GM12878 (cell line): Measurements from ENCODE around the gene FXYD6. TPM values are rescaled to one million over a fixed set of nuclear protein-coding genes. Genes with fewer than 3 reads are reported as not detected.

Experiments used
- ASH2L ChIP-seq: fragments of 300-600, 200-600 bp; sonication (generic); IDR thresholded peaks from 2 replicates; pipeline ENCODE4 v1.6.1; 2017; ENCODE audit warnings: low read depth, mild to moderate bottlenecking, borderline replicate concordance
- ATF2 ChIP-seq: IDR thresholded peaks from 2 replicates; pipeline ENCODE4 v1.6.1; 2012; ENCODE audit warnings: low read length, inconsistent platforms
- HSF1 ChIP-seq: fragments of 150-350 bp; IDR thresholded peaks from 2 replicates; pipeline ENCODE4 v1.6.1; 2014; ENCODE audit warnings: mild to moderate bottlenecking, low read depth, low read length
- KLF5 ChIP-seq: fragments of 450-650 bp; IDR thresholded peaks from 2 replicates; pipeline ENCODE4 v1.6.1; 2014; ENCODE audit warnings: mild to moderate bottlenecking; ENCODE audit not compliant: partially characterized antibody
- MAX ChIP-seq: IDR thresholded peaks from 2 replicates; pipeline ENCODE4 v1.6.1; 2012; ENCODE audit warnings: low read depth, low read length, improper control_type of control experiment
- MYB ChIP-seq: fragments of 150-350 bp; IDR thresholded peaks from 2 replicates; pipeline ENCODE4 v1.6.1; 2014; ENCODE audit warnings: mild to moderate bottlenecking, low read depth, low read length, borderline replicate concordance
- RELA ChIP-seq: fragments of 450-650 bp; IDR thresholded peaks from 2 replicates; pipeline ENCODE4 v1.8.0; 2014; ENCODE audit warnings: borderline replicate concordance; ENCODE audit not compliant: partially characterized antibody
- SPI1 ChIP-seq: IDR thresholded peaks from 2 replicates; pipeline ENCODE4 v1.6.1; 2011; ENCODE audit warnings: low read depth, mild to moderate bottlenecking, low read length, moderate library complexity, borderline replicate concordance; ENCODE audit not compliant: insufficient read depth
- ZNF592 ChIP-seq: fragments of 450-650 bp; IDR thresholded peaks from 2 replicates; pipeline ENCODE4 v1.6.1; 2017; ENCODE audit warnings: mild to moderate bottlenecking, moderate library complexity
- polyA plus RNA-seq, 11 experiments: library from polyadenylated mRNA; depleted of rRNA in 4 of 11; unstranded in 6 of 11; stranded (reverse) in 5 of 11; fragments of >200 nt; fragmentation: Nextera tagmentation in 4 of 11; fragmentation: Illumina TruSeq in 1 of 11; extraction: Ambion mirVana in 4 of 11; extraction: Trizol in 1 of 11; gene quantifications; 1 replicate in 1 of 11; 2 replicates in 10 of 11; pipeline versions ENCODE4 v1.2.1 to v1.2.3, GENCODE V29; 2011 to 2016; ENCODE audit warnings: inconsistent platforms in 2 of 11, missing spikeins in 2 of 11, low read depth in 1 of 11
- total RNA-seq, 4 experiments: library from RNA; depleted of rRNA in 3 of 4; stranded (reverse); fragments of >200 nt in 3 of 4; fragmentation: Illumina TruSeq in 1 of 4; extraction: Trizol in 1 of 4; gene quantifications; 2 replicates each; pipeline versions ENCODE4 v1.2.1 to v1.2.3, GENCODE V29; 2013 to 2021

FXYD6 gene
- total and polyA plus RNA-seq, 10 of the 15 experiments (the other 5 are each of a cell fraction or from before 2014, with no cell fraction given): 0.09 to 2.0 (median 0.23) TPM; not detected in 2

- TF ChIP-seq ATF2 (no peak), HSF1 (no peak), SPI1 (no peak), RELA (no peak), KLF5 (no peak), ZNF592 (no peak), ASH2L (no peak), MAX (no peak), MYB (no peak)
Observed at GRCh38 chr11:117862753-117863152, 13.7 kb downstream of the FXYD6 start (continued).
